Limb (tissue), 2 donors: Measurements from ENCODE around the gene DYNLRB2.

Source experiments
- DNase-seq, 2 donors: peaks; one replicate each; pipeline ENCODE4 v3.0.0-alpha.2; 2016; ENCODE audit errors: extremely low spot score in 2 of 2

DYNLRB2 gene

GRCh38 chr16:80540516-80541305 lies at the start of gene DYNLRB2:
Gene DYNLRB2, plus strand, starts transcription at chr16:80540993. Its CDS starts 84 bp downstream, at chr16:80541077.
- peak; percentile 95 for DNase-seq

- DNase-seq: no peak
These were observed 40.5 kb upstream of the DYNLRB2 start for GRCh38 chr16:80500116-80500859.

GRCh38 chr16:80500961-80501525 lies 39.8 kb upstream of the DYNLRB2 start:
- DNase-seq: no peak

GRCh38 chr16:80503107-80503506 lies 37.7 kb upstream of the DYNLRB2 start:
- no peak for DNase-seq

GRCh38 chr16:80507538-80507937 lies 33.3 kb upstream of the DYNLRB2 start:
- no peak for DNase-seq

- DNase-seq: no peak
These were observed 30.9 kb upstream of the DYNLRB2 start for GRCh38 chr16:80509872-80510271.

- DNase-seq: no peak
These were observed 28.8 kb upstream of the DYNLRB2 start for GRCh38 chr16:80511824-80512592.

GRCh38 chr16:80512593-80512853 lies 28.3 kb upstream of the DYNLRB2 start:
- DNase-seq: no peak

- no peak for DNase-seq
These were observed 25.4 kb upstream of the DYNLRB2 start for GRCh38 chr16:80515374-80515773.

- no peak for DNase-seq
These were observed 22.9 kb upstream of the DYNLRB2 start for GRCh38 chr16:80517846-80518245.

GRCh38 chr16:80518436-80518835 lies 22.4 kb upstream of the DYNLRB2 start:
- DNase-seq: no peak

GRCh38 chr16:80519189-80519588 lies 21.6 kb upstream of the DYNLRB2 start:
- no peak for DNase-seq

- DNase-seq: no peak
These were observed 15.4 kb upstream of the DYNLRB2 start for GRCh38 chr16:80525420-80525819.

- DNase-seq: peak; percentile 73 to 81
These were observed 14.3 kb upstream of the DYNLRB2 start for GRCh38 chr16:80526418-80527061.

- DNase-seq: no peak
These were observed 13.5 kb upstream of the DYNLRB2 start for GRCh38 chr16:80527297-80527696.

- DNase-seq: no peak
These were observed 10.3 kb upstream of the DYNLRB2 start for GRCh38 chr16:80530479-80530878.

- no peak for DNase-seq
These were observed 4.6 kb upstream of the DYNLRB2 start for GRCh38 chr16:80536238-80536637.

- no peak for DNase-seq
These were observed 507 bp downstream of the DYNLRB2 start for GRCh38 chr16:80541306-80541694.

GRCh38 chr16:80543162-80543561 lies 2.4 kb downstream of the DYNLRB2 start:
- DNase-seq: no peak

GRCh38 chr16:80544326-80544725 lies 3.5 kb downstream of the DYNLRB2 start:
- DNase-seq: no peak

GRCh38 chr16:80546249-80546648 lies 5.5 kb downstream of the DYNLRB2 start:
- DNase-seq: no peak
